Measurements from ENCODE around the gene PPP1R14B. TPM values are rescaled to one million over a fixed set of nuclear protein-coding genes. Genes with fewer than 3 reads are reported as not detected.

PPP1R14B gene
- polyA plus RNA-seq, 1 experiment: 283 TPM

DNA sequence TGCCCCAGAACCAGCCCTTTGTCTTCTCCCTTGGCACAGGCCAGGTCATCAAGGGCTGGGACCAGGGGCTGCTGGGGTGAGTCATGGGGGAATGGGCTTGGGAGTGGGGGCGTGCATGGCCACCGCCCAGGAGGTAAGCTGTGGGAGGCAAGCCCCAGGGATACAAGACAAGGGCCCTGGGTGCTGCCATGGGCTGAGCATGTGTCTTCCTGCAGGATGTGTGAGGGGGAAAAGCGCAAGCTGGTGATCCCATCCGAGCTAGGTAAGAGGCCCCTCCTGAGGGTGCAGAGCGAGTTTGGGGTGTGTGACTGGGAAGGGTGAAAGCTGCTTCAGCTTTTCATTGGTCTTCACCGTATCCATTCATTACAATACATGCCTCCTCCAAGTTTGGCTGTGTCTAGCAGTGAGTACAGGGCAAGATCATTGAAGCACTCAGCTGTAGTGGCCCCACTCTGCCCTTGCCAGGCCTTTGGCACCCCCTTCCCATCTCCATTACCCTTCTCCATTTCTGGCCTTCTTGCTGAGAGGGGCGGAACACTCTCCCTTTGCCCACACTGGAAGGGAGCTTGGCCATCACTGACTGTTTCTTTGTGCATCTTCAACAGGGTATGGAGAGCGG, 3.4 kb downstream of the PPP1R14B start:
- ChIA-PET CTCF (interaction anchor here (1.2 to 2.0 kb wide), 5 partner anchors 8 to 61 kb away, joined by 3 to 10 read pairs (median 5); partner anchors contain the start of gene PLCB3), POLR2A (interaction anchor here (0.5 to 1.1 kb wide), 2 partner anchors 13 to 58 kb away, joined by 3 read pairs; partner anchors contain the start of gene STIP1)
- TF ChIP-seq, protein P1, sequence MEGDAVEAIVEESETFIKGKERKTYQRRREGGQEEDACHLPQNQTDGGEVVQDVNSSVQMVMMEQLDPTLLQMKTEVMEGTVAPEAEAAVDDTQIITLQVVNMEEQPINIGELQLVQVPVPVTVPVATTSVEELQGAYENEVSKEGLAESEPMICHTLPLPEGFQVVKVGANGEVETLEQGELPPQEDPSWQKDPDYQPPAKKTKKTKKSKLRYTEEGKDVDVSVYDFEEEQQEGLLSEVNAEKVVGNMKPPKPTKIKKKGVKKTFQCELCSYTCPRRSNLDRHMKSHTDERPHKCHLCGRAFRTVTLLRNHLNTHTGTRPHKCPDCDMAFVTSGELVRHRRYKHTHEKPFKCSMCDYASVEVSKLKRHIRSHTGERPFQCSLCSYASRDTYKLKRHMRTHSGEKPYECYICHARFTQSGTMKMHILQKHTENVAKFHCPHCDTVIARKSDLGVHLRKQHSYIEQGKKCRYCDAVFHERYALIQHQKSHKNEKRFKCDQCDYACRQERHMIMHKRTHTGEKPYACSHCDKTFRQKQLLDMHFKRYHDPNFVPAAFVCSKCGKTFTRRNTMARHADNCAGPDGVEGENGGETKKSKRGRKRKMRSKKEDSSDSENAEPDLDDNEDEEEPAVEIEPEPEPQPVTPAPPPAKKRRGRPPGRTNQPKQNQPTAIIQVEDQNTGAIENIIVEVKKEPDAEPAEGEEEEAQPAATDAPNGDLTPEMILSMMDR (IDR thresholded peaks at IDR 0.05; ENCODE audit: insufficient read depth, low read depth, low read length): no peak
- no peak for DNase-seq (ENCODE audit: low read depth)
- Histone ChIP-seq H3K36me3 (ENCODE audit: control insufficient read depth, insufficient read depth, low read length) (peaks cover 14% of the 10 kb centered on the region), H3K4me3 (ENCODE audit: low read depth, low read length) (no peak overlapping the region), H3K27me3 (ENCODE audit: control insufficient read depth, insufficient read depth, low read length) (no peaks in the 10 kb centered on the region)

DNA sequence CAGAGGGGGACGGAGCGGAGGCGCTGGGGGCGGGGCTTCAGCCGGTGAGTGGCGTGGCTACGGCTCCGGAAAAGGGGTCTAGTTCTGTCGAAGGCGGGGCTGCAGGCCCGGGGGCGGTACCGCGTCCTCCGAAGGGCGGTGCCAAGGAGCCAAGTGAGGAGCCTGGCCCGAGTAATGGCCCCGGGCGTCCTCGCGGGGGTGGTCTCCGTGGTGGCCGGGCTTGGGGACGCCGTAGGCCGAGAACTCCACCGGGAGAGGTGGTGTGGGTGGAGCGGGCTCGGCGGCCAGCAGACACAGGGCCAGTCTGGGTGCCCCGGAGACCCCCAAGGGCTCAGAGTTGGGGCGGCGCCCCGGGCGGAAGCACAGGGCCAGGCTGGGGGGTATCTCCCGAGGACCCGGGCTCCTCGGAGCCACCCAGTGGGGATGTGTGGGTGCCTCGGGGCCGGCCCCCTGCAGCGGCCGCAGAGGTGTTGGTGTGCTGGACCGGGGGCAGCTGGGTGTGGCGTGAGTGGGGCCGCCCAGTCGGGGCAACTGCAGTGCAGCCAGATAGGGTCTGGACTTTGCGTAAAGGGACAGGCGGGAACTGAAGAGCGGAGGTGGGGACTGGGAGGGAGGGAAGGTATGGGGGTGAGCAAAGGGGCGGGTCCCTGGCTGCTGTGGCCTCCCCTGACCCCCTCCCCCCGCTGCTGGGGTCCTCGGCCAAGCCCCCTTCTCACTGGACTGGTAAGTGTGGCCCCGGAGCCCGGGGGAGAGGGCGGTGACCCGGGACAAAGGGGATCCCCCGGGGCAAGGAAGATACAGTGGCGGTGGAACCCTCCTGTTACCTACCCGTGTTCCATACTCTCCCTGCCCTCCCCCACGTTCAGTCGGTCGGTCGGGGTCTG, 5.0 kb downstream of the PPP1R14B start:
- TF ChIP-seq, protein P1 (IDR thresholded peaks at IDR 0.05; ENCODE audit: insufficient read depth, low read depth, low read length): no peak; the same call in 1 of the 2 replicates
- Histone ChIP-seq H3K4me3 (ENCODE audit: low read depth, low read length) (peak overlapping the region; percentile 93), H3K36me3 (ENCODE audit: control insufficient read depth, insufficient read depth, low read length) (peaks cover 16% of the 10 kb centered on the region), H3K27me3 (ENCODE audit: control insufficient read depth, insufficient read depth, low read length) (no peaks in the 10 kb centered on the region)
- no peak for DNase-seq (ENCODE audit: low read depth)
- POLR2A ChIA-PET: interaction anchor here (0.7 to 1.3 kb wide), 4 partner anchors 10 to 76 kb away, joined by 3 to 8 read pairs (median 4); partner anchors contain the start of genes DNAJC4, NUDT22 and PRDX5
- CTCF ChIA-PET: interaction anchor here (0.9 to 1.6 kb wide), 5 partner anchors 10 to 37 kb away, joined by 3 to 10 read pairs (median 8); partner anchors contain the start of gene PLCB3

DNA sequence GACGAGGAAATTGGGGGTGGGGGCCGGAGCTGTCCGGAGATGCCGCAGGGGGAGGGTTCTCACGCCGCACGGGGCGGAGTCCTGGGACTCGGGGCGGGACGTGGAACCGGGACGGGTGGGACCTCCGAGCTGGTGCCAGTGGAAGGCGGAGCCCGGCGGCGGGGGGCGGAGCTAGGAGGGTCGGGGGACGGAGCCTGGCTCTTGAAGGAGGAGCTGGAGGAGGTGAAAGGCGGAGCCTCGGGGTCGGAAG, 5.6 kb downstream of the PPP1R14B start:
- CTCF ChIA-PET: interaction anchor here (0.9 to 1.6 kb wide), 4 partner anchors 10 to 36 kb away, joined by 3 to 8 read pairs (median 6); partner anchors contain the start of gene PLCB3
- TF ChIP-seq, protein P1 (IDR thresholded peaks at IDR 0.05; ENCODE audit: insufficient read depth, low read depth, low read length): no peak
- peak overlapping the region; percentile 93 for H3K4me3 ChIP-seq (ENCODE audit: low read depth, low read length)
- H3K27me3 ChIP-seq (ENCODE audit: control insufficient read depth, insufficient read depth, low read length): no peaks in the 10 kb centered on the region
- DNase-seq (ENCODE audit: low read depth): peak; percentile 91
- POLR2A ChIA-PET: interaction anchor here (0.7 to 1.3 kb wide), 4 partner anchors 9 to 77 kb away, joined by 3 to 8 read pairs (median 4); partner anchors contain the start of genes DNAJC4, NUDT22 and PRDX5
- H3K36me3 ChIP-seq (ENCODE audit: control insufficient read depth, insufficient read depth, low read length): peaks cover 16% of the 10 kb centered on the region

DNA sequence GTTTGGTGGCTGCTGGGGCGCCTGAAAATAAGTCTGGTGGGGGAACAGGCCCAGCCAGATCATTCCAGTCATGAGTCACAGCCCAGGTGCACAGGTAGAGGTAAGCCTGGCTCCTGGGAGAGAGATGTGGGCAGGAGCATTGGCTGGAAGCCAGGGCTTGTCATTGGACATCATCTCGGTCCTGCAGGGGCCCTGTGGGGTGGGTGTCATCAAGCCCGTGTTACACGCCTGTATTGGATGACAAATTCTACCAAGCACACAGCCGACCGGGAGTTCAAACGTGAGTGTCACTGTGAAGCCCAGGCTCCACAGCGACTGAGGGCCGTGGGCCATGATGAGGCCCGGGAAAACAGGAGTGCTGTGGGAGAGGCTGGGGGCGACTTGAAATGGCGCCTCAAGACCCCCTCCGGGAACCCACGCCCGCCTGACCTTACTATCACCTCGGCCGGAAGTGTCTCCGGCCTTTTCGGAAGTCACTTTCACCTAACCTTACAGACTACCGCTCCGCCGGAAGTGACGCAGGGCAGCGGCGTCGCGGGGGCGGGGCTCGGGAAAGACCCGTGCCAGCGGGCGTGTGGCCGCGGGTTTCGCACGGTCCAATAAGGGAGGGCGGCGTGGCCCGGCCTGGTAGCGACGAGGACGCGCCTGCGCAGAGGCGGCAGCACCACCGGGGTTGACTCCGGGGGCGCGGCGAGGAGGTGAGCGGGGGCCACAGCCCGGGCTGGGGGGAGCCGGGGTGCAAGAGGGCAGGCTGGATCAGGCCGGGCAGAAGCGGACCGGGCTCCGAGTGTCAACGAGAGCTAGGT, 6.1 kb downstream of the PPP1R14B start, which contains the start of gene FKBP2:
Gene FKBP2, plus strand, starts transcription at position 661 of the 806 bp plus-strand sequence. CDS start 1,293 bp downstream, outside the sequence.
- H3K36me3 ChIP-seq (ENCODE audit: control insufficient read depth, insufficient read depth, low read length): peaks cover 16% of the 10 kb centered on the region
- no peaks in the 10 kb centered on the region for H3K27me3 ChIP-seq (ENCODE audit: control insufficient read depth, insufficient read depth, low read length)

More for the DNA sequence above, 6.1 kb downstream of the PPP1R14B start, which contains the start of gene FKBP2:
- H3K4me3 ChIP-seq (ENCODE audit: low read depth, low read length): peak within 1 kb of the TSS; percentile 93
- TF ChIP-seq, protein P1 (IDR thresholded peaks at IDR 0.05; ENCODE audit: insufficient read depth, low read depth, low read length): no peak
- DNase-seq (ENCODE audit: low read depth): peak; percentile 78
- ChIA-PET POLR2A (interaction anchor here (0.6 to 1.3 kb wide), 5 partner anchors 9 to 454 kb away, joined by 3 to 8 read pairs (median 3); partner anchors contain the start of genes DNAJC4, NUDT22 and PRDX5), CTCF (interaction anchor here (0.9 to 1.6 kb wide), 4 partner anchors 11 to 36 kb away, joined by 3 to 8 read pairs (median 6); partner anchors contain the start of gene PLCB3)
